Esophagus squamous epithelium (tissue), 4 donors: Measurements from ENCODE around the gene ANGPTL1.

ENCODE experiments used
- POLR2A ChIP-seq, 4 donors: fragments of 450-650 bp; IDR thresholded peaks; one replicate each; pipeline ENCODE4 v1.6.1; 2017; ENCODE audit warnings: antibody characterized with exemption in 4 of 4, mild to moderate bottlenecking in 4 of 4, moderate library complexity in 3 of 4
- TF ChIP-seq, protein P1 (sequence below), 6 experiments: fragments of 450-650 bp in 4 of 6; fragments of 200-600 bp in 2 of 6; sonication (generic) in 2 of 6; IDR thresholded peaks; one replicate each; pipeline ENCODE4 v1.5.1; 2016 to 2019; ENCODE audit warnings: antibody characterized with exemption in 6 of 6, mild to moderate bottlenecking in 4 of 6, moderate library complexity in 4 of 6

DNA sequence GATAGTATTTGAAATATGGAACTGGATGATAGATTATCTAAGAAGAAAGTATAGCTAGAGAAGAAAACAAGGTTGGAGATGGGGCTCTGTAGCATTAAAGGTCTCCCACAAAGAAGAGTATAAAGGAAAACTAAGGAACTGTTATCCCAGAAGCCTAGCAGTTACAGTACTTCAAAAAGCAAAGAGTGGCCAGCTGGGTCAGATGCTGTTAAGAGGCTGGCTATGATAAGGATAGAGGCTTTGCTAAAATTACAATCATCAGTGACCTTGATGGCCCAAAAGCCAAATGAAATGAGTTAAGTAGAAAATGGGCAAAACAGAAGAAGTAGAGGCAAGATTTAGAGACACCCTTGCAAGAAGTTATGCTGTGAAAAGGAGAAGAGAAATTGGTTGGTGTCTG is 25.1 kb upstream of the ANGPTL1 start:
- TF ChIP-seq, protein P1, sequence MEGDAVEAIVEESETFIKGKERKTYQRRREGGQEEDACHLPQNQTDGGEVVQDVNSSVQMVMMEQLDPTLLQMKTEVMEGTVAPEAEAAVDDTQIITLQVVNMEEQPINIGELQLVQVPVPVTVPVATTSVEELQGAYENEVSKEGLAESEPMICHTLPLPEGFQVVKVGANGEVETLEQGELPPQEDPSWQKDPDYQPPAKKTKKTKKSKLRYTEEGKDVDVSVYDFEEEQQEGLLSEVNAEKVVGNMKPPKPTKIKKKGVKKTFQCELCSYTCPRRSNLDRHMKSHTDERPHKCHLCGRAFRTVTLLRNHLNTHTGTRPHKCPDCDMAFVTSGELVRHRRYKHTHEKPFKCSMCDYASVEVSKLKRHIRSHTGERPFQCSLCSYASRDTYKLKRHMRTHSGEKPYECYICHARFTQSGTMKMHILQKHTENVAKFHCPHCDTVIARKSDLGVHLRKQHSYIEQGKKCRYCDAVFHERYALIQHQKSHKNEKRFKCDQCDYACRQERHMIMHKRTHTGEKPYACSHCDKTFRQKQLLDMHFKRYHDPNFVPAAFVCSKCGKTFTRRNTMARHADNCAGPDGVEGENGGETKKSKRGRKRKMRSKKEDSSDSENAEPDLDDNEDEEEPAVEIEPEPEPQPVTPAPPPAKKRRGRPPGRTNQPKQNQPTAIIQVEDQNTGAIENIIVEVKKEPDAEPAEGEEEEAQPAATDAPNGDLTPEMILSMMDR (IDR thresholded peaks at IDR 0.05), result no peak
- TF ChIP-seq POLR2A (IDR thresholded peaks at IDR 0.05), result no peak
